HG02884 (cell line): ENCODE results near the gene TRMT1L.

Experiments
- ATAC-seq: cut with Tn5 transposase; IDR thresholded peaks from one replicate; pipeline ENCODE4 v1.9.1; 2021; ENCODE audit warnings: mild to moderate bottlenecking, moderate library complexity; ENCODE audit not compliant: unreplicated experiment

Gene TRMT1L

GRCh38 chr1:185132534-185132933 is 24.2 kb downstream of the TRMT1L start:
- ATAC-seq = no peak

DNA sequence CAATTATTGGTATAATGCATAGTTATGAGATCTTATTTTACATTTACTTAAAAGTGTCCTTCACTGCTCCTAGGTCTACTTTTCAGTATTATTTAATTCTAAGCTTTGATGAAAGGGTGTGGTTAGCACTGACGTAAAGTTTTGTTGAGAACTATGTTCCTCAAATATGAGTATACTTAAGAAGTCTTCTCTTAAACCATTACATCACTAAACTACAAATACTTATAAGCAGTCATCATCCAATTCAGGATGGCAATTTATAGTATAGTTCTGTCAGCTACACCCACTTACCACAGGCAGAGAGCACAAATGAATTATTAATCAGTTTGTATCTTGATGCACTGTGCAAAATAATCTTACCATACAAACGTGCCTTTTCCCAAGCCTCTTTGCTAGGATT is 27.0 kb downstream of the TRMT1L start:
- ATAC-seq = no peak

- ATAC-seq = no peak
These were observed 44.4 kb downstream of the TRMT1L start for GRCh38 chr1:185112356-185112755.

DNA sequence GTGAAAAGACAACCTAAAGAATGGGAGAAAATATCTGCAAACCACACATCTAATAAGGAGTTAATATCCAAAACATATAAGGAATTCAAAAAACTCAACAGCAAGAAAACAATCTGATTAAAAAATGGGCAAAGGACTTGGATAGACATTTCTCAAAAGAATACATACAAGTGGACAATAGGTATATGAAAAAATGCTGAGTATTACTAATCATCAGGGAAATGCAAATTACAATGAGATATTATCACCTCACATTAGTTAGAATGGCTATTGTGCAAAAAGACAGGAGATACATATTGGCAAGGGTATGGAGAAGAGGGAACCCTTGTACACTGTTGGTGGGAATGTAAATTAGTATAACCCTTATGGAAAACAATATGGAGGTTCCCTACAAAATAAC is 44.9 kb downstream of the TRMT1L start:
- ATAC-seq = no peak

- no peak for ATAC-seq
These were observed 46.6 kb downstream of the TRMT1L start for GRCh38 chr1:185110145-185110544.

GRCh38 chr1:185108321-185108720 is 48.4 kb downstream of the TRMT1L start:
- ATAC-seq = no peak

DNA sequence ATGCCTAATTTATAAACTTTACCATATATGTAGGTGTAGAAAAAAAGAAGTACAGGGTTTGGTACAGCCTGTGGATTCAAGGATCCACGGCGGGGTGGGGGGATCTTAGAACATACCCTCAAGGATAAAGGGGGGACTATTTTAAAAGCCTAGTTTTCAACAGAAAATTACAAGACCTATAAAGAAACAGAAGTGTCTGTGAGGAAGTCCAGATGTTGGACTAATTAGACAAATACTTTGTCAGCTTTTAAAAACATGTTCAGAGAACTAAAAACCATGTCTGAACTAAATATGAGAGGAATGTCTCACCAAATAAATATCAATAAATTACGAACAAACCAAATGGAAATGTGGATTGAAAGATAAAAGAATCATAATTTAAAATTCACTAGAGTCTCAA is 51.6 kb downstream of the TRMT1L start:
- ATAC-seq = no peak

DNA sequence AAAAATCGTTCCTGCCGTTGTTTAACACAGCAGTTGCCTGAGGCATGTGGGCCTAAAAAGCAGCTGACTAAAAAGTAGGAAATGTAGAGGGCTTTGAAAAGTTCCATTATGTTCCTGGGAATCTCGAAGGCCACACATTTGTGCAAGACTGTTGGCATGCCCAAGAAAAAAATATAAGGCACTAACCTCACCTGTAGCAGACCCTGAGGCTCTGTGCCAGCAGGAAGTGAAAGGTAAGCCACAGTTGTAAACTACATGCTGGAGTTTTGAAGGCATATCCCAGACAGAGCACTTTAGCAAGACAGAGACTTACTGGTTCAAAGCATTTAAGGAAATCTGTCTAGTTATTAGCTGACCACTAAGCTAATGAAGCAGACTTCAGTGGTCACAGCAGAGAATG is 52.7 kb downstream of the TRMT1L start:
- no peak for ATAC-seq

GRCh38 chr1:185096531-185096930 is 60.2 kb downstream of the TRMT1L start:
- ATAC-seq = no peak

GRCh38 chr1:185094761-185095160 is 62.0 kb downstream of the TRMT1L start:
- no peak for ATAC-seq

DNA sequence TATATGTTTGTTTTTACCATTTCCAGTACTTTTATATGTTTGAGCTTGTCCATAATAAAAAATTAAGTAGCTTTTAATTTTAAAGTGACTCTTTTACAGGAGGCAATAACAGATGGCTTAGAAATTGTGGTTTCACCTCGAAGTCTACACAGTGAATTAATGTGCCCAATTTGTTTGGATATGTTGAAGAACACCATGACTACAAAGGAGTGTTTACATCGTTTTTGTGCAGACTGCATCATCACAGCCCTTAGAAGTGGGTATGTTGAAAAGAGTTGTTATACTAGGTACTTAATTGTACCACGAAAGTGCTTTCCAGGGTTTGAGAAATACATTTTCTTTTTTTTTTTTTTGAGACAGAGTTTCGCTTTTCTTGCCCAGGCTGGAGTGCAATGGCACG is 65.3 kb downstream of the TRMT1L start:
- ATAC-seq = no peak

DNA sequence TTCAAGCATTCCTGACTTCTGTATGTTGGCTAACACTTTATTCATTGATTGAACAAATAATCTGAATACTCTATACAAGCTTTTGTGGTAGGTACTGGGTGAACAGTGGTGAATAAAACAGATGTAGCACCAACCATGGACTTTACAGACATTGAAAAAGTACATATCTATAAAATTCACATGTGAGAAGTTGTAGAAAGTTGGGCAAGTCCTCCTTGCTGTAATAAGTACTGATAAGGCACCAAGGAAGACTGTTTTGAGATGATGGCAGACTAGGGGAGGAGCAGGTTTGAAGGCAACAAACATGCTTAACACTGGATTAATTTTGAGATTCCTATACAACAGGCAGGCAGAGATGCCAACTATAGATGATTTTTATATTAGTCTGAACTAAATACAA is 69.0 kb downstream of the TRMT1L start:
- ATAC-seq = no peak

DNA sequence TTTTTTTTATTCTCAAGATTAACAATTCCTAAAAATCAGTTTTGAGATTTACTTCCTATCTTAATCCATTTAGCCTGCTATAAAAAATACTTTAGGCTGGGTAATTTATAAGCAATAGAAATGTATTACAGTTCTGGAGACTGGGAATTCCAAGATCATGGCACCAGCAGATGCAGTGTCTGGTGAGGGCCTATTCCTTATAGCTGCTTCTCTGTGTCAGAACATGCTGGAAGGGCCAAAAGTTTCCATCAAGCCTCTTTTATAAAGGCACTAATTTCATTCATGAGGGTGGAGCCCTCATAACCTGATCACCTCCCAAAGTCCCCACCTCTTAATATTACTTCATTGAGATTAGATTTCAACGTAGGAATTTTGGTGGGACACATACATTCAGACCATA is 69.7 kb downstream of the TRMT1L start:
- no peak for ATAC-seq

GRCh38 chr1:185083818-185084217 is 72.9 kb downstream of the TRMT1L start:
- no peak for ATAC-seq

DNA sequence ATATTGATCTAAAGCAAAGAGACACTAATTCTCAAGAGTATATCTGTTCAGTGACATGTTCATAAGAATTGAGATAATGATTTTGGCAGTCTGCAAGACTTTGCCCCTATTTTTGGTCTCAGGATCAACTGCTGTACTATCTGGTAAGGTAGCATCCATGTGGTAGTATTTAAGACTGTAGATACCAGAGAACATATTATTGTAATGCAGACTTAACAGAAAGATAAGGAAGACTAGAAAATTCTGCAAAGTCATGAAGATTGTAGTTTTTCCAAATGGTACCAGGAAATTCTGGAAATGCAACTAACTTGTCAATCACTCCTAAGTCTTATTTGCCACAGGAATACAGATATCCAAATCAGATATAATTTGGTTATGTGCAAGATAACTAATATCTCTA is 76.3 kb downstream of the TRMT1L start:
- ATAC-seq = no peak

- ATAC-seq = no peak
These were observed 79.4 kb downstream of the TRMT1L start for GRCh38 chr1:185077374-185077773.

DNA sequence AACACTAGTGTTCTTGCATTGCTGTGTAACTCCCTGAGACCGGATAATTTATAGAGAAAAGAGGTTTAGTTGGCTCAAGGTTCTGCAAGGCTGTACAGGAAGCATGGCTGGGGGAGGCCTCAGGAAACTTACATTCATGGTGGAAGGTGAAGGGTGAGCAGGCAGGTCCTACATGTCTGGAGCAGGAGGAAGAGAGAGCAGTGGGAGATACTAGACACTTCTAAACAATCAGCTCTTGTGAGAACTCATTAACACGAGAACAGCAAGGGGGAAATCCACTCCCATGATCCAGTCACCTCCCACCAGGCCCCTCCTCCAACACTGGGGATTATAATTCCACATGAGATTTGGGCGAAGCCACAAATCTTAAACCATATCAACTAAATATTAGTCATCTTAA is 81.3 kb downstream of the TRMT1L start:
- no peak for ATAC-seq

- ATAC-seq = no peak
These were observed 82.4 kb downstream of the TRMT1L start for GRCh38 chr1:185074307-185074706.

DNA sequence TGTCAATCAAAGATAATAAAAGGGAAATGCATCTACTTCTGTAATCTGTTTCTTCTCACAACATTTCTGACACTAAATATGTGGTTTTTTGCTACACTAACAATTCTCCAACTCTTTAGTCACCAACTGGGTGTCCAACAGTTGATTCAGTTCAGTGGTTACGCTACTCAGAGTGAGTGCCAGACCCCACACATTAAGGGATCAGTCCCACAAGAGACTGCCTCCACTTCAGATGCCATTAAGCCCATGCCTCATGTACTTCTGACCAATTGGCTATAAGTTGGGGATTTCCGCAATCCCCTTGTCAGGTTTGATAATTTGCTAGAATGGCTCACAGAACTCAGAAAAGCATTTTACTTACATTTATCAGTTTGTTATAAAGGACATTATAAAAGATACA is 83.0 kb downstream of the TRMT1L start:
- ATAC-seq = no peak

DNA sequence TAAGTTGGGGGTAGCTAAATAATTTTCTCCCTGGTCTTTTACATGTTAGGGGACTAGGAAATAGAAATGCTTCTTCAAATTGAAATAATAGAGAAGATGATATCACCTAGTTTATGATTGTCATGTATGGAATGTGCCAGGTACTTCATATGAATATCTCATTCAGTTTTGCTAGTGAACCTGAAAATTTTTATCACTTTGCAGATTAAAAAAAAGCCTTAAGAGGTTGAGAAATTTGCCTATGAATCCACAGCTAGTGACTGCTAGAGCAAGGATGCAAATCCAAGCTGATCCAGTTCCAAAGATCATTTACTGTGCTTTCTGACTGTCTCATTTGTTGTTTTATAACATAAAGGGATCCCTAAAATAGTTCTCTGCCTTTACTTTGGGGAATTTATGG is 86.7 kb downstream of the TRMT1L start:
- no peak for ATAC-seq

DNA sequence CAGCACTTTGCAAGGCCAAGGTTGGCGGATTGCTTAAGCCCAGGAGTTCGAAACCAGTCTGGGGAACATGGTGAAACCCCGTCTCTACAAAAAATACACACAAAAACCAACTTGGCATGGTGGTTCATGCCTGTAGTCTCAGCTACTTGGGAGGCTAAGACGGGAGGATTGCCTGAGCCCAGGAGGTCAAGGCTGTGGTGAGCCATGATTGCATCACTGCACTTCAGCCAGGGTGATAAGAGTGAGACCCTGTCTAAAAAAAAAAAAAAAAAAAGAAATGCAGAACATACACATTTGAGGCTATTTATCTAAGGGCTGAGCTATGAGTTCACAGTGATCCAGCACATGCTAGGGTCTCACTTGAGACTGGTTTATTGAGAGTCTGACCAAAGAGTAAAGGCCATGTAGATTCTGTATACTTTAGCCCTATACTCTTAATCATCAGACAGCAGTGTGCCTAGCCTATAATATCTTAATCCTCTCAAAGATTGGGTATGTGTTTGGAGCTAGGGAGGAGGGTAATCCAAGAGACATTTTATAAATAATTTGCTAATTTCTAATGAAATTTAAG is 87.5 kb downstream of the TRMT1L start:
- ATAC-seq = no peak

DNA sequence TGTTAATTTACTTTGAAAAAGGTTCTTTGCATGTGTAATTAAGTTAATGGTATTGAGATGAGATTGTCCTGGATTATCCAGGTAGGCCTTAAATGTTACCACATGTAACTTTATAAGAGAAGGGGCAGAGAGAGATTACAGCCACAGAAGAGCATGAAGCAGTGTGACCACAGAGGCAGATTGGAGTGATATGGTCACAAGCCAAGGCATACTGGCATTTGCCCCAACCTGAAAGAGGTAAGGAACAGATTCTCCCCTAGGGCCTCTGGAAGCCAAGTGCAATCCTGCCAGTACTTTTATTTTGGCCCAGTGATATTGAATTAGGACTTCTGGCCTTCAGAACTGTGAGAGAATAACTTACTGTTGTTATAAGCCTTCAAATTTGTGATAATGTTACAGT is 88.4 kb downstream of the TRMT1L start:
- no peak for ATAC-seq
